ENCODE results near the gene ATG7.
"Not testable (repeated sequence)": the region's sequence is repeated elsewhere in the genome, so short reads cannot be mapped to it uniquely, and the experiment has no call there.

Gene ATG7

DNA sequence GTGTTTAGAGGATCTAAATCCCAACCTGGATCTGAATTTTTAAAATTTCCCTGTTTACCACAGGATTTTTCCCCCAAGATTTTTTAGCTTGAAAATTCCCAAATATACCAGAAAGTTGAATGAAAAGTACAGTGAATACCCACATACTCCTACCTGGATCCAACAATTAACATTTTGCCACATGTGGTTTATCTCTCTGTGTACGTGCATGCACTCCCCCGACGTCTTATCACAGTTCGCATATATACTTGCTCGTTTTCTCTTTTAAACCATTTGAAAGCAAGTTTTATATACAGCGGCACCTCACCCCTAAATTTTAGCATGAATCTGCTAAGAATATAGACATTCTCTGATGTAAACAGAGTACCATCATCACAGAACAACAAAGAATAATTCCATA is 165.3 kb downstream of the ATG7 start:
- FAIRE-seq: no peak

GRCh38 chr3:11438646-11439045 is 166.4 kb downstream of the ATG7 start:
- FAIRE-seq: no peak

DNA sequence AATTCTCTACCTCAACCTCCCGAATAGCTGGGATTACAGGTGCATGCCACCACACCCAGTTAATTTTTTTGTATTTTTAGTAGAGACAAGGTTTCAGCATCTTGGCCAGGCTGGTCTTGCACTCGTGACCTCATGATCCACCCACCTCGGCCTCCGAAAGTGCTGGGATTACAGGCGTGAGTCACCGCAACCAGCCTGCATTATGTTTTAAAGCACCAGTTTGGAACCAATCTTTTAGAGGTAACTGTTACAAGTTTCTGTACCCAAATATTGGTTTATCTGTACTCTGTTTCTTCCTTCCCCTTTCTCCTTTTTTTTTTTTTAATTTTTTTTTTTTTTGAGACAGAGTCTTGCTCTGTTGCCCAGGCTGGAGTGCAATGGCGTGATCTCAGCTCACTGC is 169.1 kb downstream of the ATG7 start:
- FAIRE-seq: not testable (repeated sequence)

DNA sequence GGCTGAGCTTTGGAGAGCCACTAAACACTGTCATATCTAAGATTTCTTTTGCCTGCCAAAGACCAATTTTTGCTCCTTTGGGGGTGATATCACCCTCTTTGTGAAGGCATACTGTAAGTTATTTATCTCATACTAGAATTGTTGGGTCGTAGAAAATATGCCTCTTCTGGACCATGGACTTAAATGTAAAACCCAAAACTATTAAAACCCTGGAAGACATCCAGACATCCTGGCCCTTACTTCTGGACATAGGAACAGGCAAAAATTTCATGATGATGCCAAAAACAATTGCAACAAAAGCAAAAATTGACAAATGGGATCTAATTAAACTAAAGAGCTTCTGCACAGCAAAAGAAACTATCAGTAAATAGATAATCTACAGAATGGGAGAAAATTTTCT is 172.2 kb downstream of the ATG7 start:
- FAIRE-seq: no peak

DNA sequence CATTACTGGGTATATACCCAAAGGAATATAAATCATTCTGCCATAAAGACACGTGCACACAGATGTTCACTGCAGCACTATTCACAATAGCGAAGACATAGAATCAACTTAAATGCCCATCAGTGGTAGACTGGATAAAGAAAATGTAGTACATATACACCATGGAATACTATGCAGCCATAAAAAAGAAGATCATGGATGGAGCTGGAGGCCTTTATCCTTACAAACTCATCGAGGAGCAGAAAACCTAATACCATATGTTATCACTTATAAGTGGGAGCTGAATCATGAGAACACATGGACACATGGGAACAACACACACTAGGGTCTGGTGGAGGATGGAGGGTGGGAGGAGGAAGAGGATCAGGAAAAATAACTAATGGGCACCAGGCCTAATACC is 173.0 kb downstream of the ATG7 start:
- FAIRE-seq: not testable (repeated sequence)

DNA sequence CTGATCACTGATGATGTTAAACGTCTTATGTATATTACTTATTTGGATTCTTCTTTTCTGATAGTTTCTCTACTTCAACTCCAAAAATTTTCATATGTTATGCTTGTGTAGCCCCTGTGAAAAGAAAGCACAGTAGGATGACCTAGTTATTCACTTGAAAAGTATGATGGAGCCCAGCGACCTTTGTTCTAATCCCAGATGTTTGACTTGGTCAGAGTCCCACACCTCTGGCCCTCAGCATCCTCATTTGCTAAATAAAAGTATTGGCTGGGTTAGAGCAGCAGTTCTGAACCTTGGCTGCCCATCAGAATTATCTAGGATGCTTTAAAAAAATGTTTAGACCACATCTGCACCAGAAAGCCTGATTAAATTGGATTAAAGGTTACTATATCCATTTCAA is 173.7 kb downstream of the ATG7 start:
- no peak for FAIRE-seq

GRCh38 chr3:11447584-11448200 is 175.5 kb downstream of the ATG7 start:
- no peak for FAIRE-seq

GRCh38 chr3:11450015-11450414 is 177.8 kb downstream of the ATG7 start:
- FAIRE-seq: no peak

DNA sequence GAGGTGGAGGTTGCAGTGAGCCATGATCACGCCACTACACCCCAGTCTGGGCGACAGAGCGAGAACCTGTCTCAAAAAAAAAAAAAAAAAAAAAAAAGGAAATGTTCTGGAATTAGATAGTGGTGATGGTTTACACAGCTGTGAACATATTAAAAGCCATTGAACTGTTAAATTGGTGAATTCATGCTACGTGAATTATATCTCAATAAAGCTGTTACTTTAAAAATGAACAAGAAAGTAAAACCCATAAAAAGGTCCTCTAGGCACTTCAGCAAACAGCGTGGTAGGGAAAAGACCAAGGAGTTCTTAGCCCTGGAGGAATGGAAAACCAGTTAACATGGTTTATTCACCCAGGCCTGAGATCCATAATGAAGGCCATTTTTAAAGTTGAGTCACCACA is 180.1 kb downstream of the ATG7 start:
- FAIRE-seq: no peak

GRCh38 chr3:11452885-11453847 is 181.0 kb downstream of the ATG7 start:
- FAIRE-seq: no peak

GRCh38 chr3:11455956-11456355 is 183.8 kb downstream of the ATG7 start:
- no peak for FAIRE-seq

DNA sequence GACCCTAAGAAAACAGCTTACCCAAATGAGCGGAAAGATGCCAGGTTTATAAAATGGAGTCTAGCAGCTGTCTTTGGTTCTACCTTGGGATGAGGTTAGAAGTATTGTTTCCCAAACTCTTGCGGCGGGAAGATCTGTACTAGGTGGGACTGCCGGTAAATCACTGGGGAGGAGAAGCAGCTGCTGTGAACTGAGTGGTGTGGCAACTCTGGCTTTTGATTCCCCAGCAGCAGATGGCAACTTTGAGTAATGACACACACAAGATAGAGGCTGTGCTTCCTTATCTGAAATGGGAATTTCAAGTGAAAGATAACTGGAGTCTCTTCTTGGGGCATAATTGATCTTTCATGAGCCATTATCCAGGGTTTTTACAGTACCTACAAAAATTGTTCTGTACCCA is 184.9 kb downstream of the ATG7 start:
- no peak for FAIRE-seq

- no peak for FAIRE-seq
Measured at GRCh38 chr3:11459186-11459824, 187.1 kb downstream of the ATG7 start.

DNA sequence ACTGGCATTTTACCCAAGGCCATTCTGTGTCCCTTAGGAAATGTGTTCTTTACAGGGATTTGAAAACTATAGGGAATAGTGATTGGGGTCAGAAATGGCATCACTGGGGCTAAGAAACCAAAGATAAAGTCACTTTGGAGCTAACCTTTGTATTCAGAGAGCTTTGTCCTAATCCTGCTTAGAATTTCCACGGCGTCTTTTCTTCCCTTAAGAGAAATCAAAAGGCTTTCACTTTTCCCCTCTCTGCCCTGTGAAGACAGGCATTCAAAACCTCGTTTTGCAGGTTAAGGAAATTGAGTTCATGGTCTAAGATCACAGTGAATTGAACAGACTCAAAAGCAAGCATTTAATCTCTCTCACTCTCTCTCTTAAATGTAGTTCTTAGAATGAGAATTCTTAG is 189.0 kb downstream of the ATG7 start:
- no peak for FAIRE-seq

- FAIRE-seq: not testable (repeated sequence)
Measured at GRCh38 chr3:11462673-11463072, 190.5 kb downstream of the ATG7 start.

DNA sequence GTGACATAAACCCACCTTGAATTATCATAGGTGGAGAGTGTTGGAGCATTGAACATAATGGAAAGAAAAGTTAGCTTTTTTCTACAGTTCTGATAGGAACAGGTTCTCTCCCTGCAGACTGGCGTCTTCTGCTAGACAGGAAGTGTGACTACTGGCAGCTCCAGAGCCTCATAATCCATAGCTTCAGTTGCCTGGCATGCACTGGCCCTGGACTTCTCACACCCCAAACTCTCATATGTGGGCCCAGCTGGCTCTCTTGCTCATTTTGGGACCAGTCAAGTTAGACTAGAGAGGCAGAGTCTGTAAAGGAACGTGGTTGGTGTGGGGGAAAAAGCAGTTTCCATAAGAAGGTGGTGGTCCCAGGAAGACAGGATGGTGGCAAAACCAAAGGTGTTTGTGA is 191.4 kb downstream of the ATG7 start:
- no peak for FAIRE-seq

DNA sequence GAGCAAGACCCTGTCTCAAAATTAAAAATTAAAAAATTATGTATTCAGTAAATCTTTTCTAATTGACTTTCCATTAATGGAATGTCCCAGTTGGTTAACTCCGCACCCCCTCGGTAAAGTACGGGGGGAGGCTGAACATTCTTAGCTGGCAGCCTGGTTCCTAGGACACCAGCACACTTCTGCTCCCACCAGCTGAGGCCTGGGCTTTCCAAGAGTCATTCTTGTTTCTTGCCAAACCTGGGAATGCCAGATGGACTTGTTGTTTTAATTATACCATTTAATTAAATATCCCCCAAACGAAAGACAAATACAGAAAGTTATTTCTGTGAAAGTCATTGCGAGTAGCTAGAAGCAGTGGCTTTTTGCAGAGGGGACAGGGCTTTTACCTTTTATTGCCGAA is 192.2 kb downstream of the ATG7 start:
- no peak for FAIRE-seq

DNA sequence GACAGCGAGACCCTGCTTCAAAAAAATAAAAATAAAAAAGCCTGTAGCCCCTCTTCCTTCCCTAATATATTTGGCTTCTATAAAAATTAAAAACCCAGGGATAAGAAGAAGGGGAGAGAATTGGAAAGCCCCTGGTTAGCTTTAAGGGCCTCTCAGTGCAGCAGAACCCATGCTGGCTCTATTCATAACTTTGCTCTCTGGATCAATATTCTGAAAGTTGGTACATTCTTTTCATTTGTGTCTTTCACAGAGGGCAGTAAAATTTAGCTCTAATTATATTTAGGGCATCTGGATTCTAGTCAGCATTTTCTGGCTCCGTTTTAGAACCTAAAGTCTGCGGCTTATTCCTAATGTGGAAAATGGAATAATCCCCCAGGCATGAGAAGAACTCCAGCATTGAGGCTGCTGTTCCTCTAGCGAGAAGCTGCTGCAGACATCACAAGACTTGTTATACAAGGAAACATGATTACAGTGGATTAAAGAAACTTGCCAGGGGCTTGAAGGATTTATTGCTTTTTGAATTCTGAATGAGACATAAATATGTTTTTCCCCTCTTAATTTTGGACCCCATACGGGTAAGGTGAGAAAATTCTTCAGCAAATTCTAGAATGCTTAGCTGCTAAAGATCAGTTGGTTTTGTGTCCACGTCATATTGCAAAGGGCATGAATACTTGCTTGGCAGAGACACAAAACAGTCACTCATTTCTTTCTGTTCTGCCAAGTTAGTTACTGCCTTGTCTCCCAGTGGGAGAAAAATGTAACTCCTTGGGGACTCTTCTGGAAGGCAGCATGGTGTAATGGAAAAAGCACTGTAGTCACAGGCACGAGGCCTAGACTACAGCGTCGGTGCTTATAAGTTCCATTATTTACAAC is 193.8 kb downstream of the ATG7 start:
- FAIRE-seq: no peak

- FAIRE-seq: no peak
Measured at GRCh38 chr3:11467875-11468274, 195.7 kb downstream of the ATG7 start.

DNA sequence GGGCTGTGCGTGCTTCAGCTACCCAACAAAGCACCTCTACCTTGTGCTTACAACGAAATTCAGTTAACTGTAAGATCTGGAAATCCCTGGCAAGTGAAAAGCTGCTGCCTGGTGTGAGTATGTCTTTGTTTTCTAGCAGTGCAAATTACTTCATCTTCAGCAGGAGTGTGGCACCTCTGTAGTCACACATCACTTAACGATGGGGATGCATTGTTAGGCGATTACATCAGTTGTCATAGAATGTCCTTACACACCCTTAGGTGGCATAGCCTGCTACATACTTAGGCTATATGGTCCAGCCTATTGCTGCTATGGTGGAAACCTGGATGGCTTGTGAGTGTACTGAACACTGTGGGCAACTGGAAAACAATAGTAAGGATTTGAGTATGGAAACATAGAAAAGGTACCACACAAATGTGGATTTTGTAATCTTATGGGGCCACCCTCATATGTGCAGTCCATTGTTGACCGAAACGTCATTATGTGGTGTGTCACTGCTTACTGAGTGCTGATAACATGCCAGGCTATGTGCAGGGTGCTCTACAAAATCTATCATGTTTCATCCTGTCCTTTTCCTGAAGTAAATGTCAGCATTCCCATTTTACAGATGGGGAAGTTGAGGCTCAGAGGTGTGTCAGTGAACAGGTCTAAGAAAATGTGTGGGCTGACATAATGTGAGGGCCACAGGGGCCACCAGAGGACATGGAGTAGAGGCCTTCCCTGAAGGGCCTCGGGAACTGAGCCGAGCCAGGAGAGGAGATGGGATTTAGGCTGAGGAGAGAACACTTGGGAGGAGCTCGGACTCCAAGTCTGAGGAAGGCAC is 198.0 kb downstream of the ATG7 start:
- FAIRE-seq: no peak

- FAIRE-seq: no peak
Measured at GRCh38 chr3:11475324-11475723, 203.1 kb downstream of the ATG7 start.

DNA sequence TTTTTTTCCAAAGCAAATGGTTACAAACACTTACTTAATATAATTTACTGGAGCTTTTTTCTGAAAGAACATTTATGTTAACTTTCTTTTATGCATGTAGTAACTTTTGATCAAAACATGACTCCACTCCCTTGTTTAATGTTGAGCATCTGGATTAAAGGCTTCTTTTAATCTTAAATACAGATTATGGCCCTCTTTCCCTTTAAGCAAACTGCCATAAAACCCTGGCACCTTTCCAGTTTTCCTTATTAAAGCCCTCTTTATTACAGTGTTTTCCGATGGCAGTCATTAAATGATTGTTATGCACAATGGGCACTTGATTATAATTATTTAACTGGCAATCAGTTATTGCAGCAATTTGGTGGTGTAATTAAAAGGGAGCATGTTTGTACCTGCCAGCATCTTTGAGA is 204.5 kb downstream of the ATG7 start:
- no peak for FAIRE-seq
